SU-DHL-6 (cell line): Measurements from ENCODE around the gene PRAMEF20.
"Not testable (repeated sequence)": the region's sequence is repeated elsewhere in the genome, so short reads cannot be mapped to it uniquely, and the experiment has no call there.

Experiments
- H2AFZ ChIP-seq: fragments of 200-600 bp; sonication (generic); 2 replicates; pipeline ENCODE4 v1.6.1; 2014; ENCODE audit warnings: low read depth, mild to moderate bottlenecking, moderate library complexity, mixed read lengths, antibody characterized with exemption, low read length; ENCODE audit not compliant: severe bottlenecking
- H3F3A ChIP-seq: fragments of 200-600 bp; shearing (Covaris generic); 2 replicates; pipeline ENCODE4 v1.6.0; 2016; ENCODE audit warnings: antibody characterized with exemption, mild to moderate bottlenecking; ENCODE audit not compliant: insufficient read depth
- H3K27ac ChIP-seq: fragments of 200-600 bp; sonication (generic); 2 replicates; pipeline ENCODE4 v1.5.1; 2016; ENCODE audit warnings: low read depth, mild to moderate bottlenecking, low read length, moderate library complexity, mixed read lengths
- H3K27me3 ChIP-seq: fragments of 200-600 bp; sonication (generic), shearing (Covaris generic); 2 replicates; pipeline ENCODE4 v1.6.0; 2014; ENCODE audit warnings: mild to moderate bottlenecking, low read length
- H3K36me3 ChIP-seq: fragments of 200-600 bp; sonication (generic); 2 replicates; pipeline ENCODE4 v1.6.1; 2014; ENCODE audit warnings: mild to moderate bottlenecking, low read length, mixed read lengths
- H3K4me2 ChIP-seq: fragments of 300-600, 200-600 bp; shearing (Covaris generic), sonication (generic); 2 replicates; pipeline ENCODE4 v1.6.0; 2014; ENCODE audit warnings: low read length, low read depth, mild to moderate bottlenecking; ENCODE audit not compliant: poor library complexity, severe bottlenecking
- H3K4me3 ChIP-seq: fragments of 200-600 bp; sonication (generic); 2 replicates; pipeline ENCODE4 v1.5.1; 2014; ENCODE audit warnings: antibody characterized with exemption, low read length, mild to moderate bottlenecking, mixed read lengths; ENCODE audit not compliant: insufficient read depth, poor library complexity, severe bottlenecking
- H3K79me2 ChIP-seq: fragments of 200-600 bp; sonication (generic); 2 replicates; pipeline ENCODE4 v1.6.1; 2014; ENCODE audit warnings: mild to moderate bottlenecking, low read length, moderate library complexity; ENCODE audit not compliant: insufficient read depth
- H3K9ac ChIP-seq: fragments of 200-600 bp; sonication (generic); 2 replicates; pipeline ENCODE4 v1.7.0; 2014; ENCODE audit warnings: mild to moderate bottlenecking, low read length
- H3K9me2 ChIP-seq: fragments of 200-600 bp; sonication (generic); replicated peaks from 2 replicates; pipeline ENCODE4 v1.6.1; 2014; ENCODE audit warnings: low read length; ENCODE audit not compliant: insufficient read depth
- H3K9me3 ChIP-seq: fragments of 200-600 bp; sonication (generic); 2 replicates; pipeline ENCODE4 v1.6.1; 2014; ENCODE audit warnings: low read length, mixed read lengths; ENCODE audit not compliant: insufficient read depth
- H4K20me1 ChIP-seq: fragments of 200-600 bp; sonication (generic); 2 replicates; pipeline ENCODE4 v1.6.1; 2014; ENCODE audit warnings: low read depth, mild to moderate bottlenecking, antibody characterized with exemption, low read length, moderate library complexity, mixed read lengths

The PRAMEF20 gene

GRCh38 chr1:13410150-13410549 lies at the start of gene PRAMEF20:
Gene PRAMEF20 (plus strand): TSS chr1:13410450. CDS start chr1:13416355, 5,905 bp downstream.
- H3K9ac ChIP-seq, H3K36me3 ChIP-seq, H3K9me3 ChIP-seq, H3K27ac ChIP-seq, H3K4me2 ChIP-seq, H3K27me3 ChIP-seq, H3F3A ChIP-seq, H2AFZ ChIP-seq, H3K79me2 ChIP-seq, H3K4me3 ChIP-seq, H3K9me2 ChIP-seq, H4K20me1 ChIP-seq: not testable (repeated sequence)

- H3K9me2 ChIP-seq, H3K9ac ChIP-seq, H3K27me3 ChIP-seq, H3K9me3 ChIP-seq, H3K36me3 ChIP-seq, H2AFZ ChIP-seq, H3K27ac ChIP-seq, H3K4me2 ChIP-seq, H3K79me2 ChIP-seq, H4K20me1 ChIP-seq, H3F3A ChIP-seq, H3K4me3 ChIP-seq: not testable (repeated sequence)
Observed at GRCh38 chr1:13362364-13362763, 47.9 kb upstream of the PRAMEF20 start.

- not testable (repeated sequence) for H3F3A ChIP-seq, H3K27ac ChIP-seq, H3K36me3 ChIP-seq, H3K79me2 ChIP-seq, H3K27me3 ChIP-seq, H3K4me3 ChIP-seq, H3K9me2 ChIP-seq, H2AFZ ChIP-seq, H3K9me3 ChIP-seq, H4K20me1 ChIP-seq, H3K4me2 ChIP-seq, H3K9ac ChIP-seq
Observed at GRCh38 chr1:13364928-13365327, 45.3 kb upstream of the PRAMEF20 start.

GRCh38 chr1:13366536-13366935 lies 43.7 kb upstream of the PRAMEF20 start:
- not testable (repeated sequence) for H3K79me2 ChIP-seq, H3K4me2 ChIP-seq

GRCh38 chr1:13368544-13368943 lies 41.7 kb upstream of the PRAMEF20 start:
- H3K4me2 ChIP-seq, H2AFZ ChIP-seq, H3K36me3 ChIP-seq, H3F3A ChIP-seq, H3K27ac ChIP-seq, H3K9me3 ChIP-seq, H3K27me3 ChIP-seq, H3K4me3 ChIP-seq, H4K20me1 ChIP-seq, H3K9ac ChIP-seq, H3K9me2 ChIP-seq, H3K79me2 ChIP-seq: not testable (repeated sequence)

More at GRCh38 chr1:13366536-13366935, 43.7 kb upstream of the PRAMEF20 start:
- H3K27me3 ChIP-seq, H3F3A ChIP-seq, H4K20me1 ChIP-seq, H3K9me3 ChIP-seq, H2AFZ ChIP-seq, H3K27ac ChIP-seq, H3K4me3 ChIP-seq, H3K36me3 ChIP-seq, H3K9ac ChIP-seq, H3K9me2 ChIP-seq: not testable (repeated sequence)

- not testable (repeated sequence) for H3K27me3 ChIP-seq, H3K9ac ChIP-seq, H3K79me2 ChIP-seq, H3F3A ChIP-seq, H3K4me2 ChIP-seq, H3K36me3 ChIP-seq, H2AFZ ChIP-seq, H3K4me3 ChIP-seq, H3K9me3 ChIP-seq, H4K20me1 ChIP-seq, H3K9me2 ChIP-seq, H3K27ac ChIP-seq
Observed at GRCh38 chr1:13378983-13379382, 31.3 kb upstream of the PRAMEF20 start.

GRCh38 chr1:13380380-13380779 lies 29.9 kb upstream of the PRAMEF20 start:
- not testable (repeated sequence) for H3K79me2 ChIP-seq, H3K27me3 ChIP-seq, H3K4me3 ChIP-seq, H3K9ac ChIP-seq, H3K4me2 ChIP-seq, H3K9me3 ChIP-seq, H3K36me3 ChIP-seq, H3K27ac ChIP-seq, H4K20me1 ChIP-seq, H2AFZ ChIP-seq, H3K9me2 ChIP-seq, H3F3A ChIP-seq

GRCh38 chr1:13389332-13389731 lies 20.9 kb upstream of the PRAMEF20 start, which contains the start of gene PRAMEF17:
Gene PRAMEF17 (plus strand): TSS chr1:13389632. CDS start chr1:13389658, 26 bp downstream.
- not testable (repeated sequence) for H4K20me1 ChIP-seq, H3K36me3 ChIP-seq, H3K9ac ChIP-seq, H3F3A ChIP-seq, H3K4me3 ChIP-seq, H3K79me2 ChIP-seq, H3K9me3 ChIP-seq, H3K27me3 ChIP-seq, H2AFZ ChIP-seq, H3K9me2 ChIP-seq, H3K27ac ChIP-seq, H3K4me2 ChIP-seq
